GM06990 (cell line): ENCODE measurements around the gene SPDEF.

Experiments used
- DNase-seq: peaks from one replicate; pipeline ENCODE4 v3.0.0-alpha.2; 2011; ENCODE audit not compliant: insufficient read length; ENCODE audit errors: extremely low read depth
- H3K27me3 ChIP-seq: replicated peaks from 2 replicates; pipeline ENCODE4 v1.6.0; 2011; ENCODE audit warnings: low read length; ENCODE audit not compliant: control insufficient read depth, insufficient read depth
- H3K36me3 ChIP-seq: 2 replicates; pipeline ENCODE4 v1.5.1; 2011; ENCODE audit warnings: low read length; ENCODE audit not compliant: control insufficient read depth, insufficient read depth
- H3K4me3 ChIP-seq: replicated peaks from 2 replicates; pipeline ENCODE4 v1.5.1; 2011; ENCODE audit warnings: low read depth, mild to moderate bottlenecking, control low read depth, low read length
- CTCF ChIP-seq: IDR thresholded peaks from 2 replicates; pipeline ENCODE4 v1.5.1; 2011; ENCODE audit warnings: low read length, control low read depth, mild to moderate bottlenecking, inconsistent platforms; ENCODE audit not compliant: insufficient read depth, poor library complexity, severe bottlenecking

SPDEF gene

GRCh38 chr6:34564181-34564580 is 8.1 kb upstream of the SPDEF start:
- no peak for DNase-seq
- Histone ChIP-seq H3K27me3 (no peaks in the 10 kb centered on the region; the same call in 1 of the 2 replicates), H3K36me3 (no peaks in the 10 kb centered on the region), H3K4me3 (no peak overlapping the region)
- TF ChIP-seq CTCF: no peak

GRCh38 chr6:34563513-34563870 is 7.4 kb upstream of the SPDEF start:
- no peak for TF ChIP-seq CTCF
- Histone ChIP-seq H3K4me3 (no peak overlapping the region), H3K27me3 (no peaks in the 10 kb centered on the region; the same call in 1 of the 2 replicates), H3K36me3 (no peaks in the 10 kb centered on the region)
- DNase-seq: no peak

GRCh38 chr6:34562861-34563512 is 6.9 kb upstream of the SPDEF start:
- DNase-seq: no peak
- no peak for TF ChIP-seq CTCF
- H3K27me3 ChIP-seq: no peaks in the 10 kb centered on the region; the same call in 1 of the 2 replicates
- no peaks in the 10 kb centered on the region for H3K36me3 ChIP-seq
- H3K4me3 ChIP-seq: no peak overlapping the region

- DNase-seq: no peak
- no peaks in the 10 kb centered on the region for H3K36me3 ChIP-seq
- H3K4me3 ChIP-seq: no peak overlapping the region
- H3K27me3 ChIP-seq: no peaks in the 10 kb centered on the region; the same call in 1 of the 2 replicates
- no peak for TF ChIP-seq CTCF
Measured at GRCh38 chr6:34562350-34562749, 6.2 kb upstream of the SPDEF start.

- Histone ChIP-seq H3K4me3 (no peak overlapping the region), H3K27me3 (no peaks in the 10 kb centered on the region), H3K36me3 (no peaks in the 10 kb centered on the region)
- no peak for DNase-seq
- TF ChIP-seq CTCF: no peak
Measured at GRCh38 chr6:34561227-34561530, 5.0 kb upstream of the SPDEF start.
